HG03135 (cell line): ENCODE data around the gene CMTM2.
"Not testable (repeated sequence)": the region's sequence is repeated elsewhere in the genome, so short reads cannot be mapped to it uniquely, and the experiment has no call there.

Experiments
- ATAC-seq: cut with Tn5 transposase; IDR thresholded peaks from one replicate; pipeline ENCODE4 v1.9.1; 2021; ENCODE audit warnings: mild to moderate bottlenecking, moderate library complexity; ENCODE audit not compliant: unreplicated experiment

CMTM2 gene

GRCh38 chr16:66552286-66553177, 26.7 kb upstream of the CMTM2 start, which contains the start of gene CKLF:
Gene CKLF (plus strand): TSS chr16:66552576. CDS start chr16:66552716, 140 bp downstream.
- ATAC-seq = peak; percentile 57

GRCh38 chr16:66553223-66553622, 26.0 kb upstream of the CMTM2 start:
- no peak for ATAC-seq

GRCh38 chr16:66554021-66554420, 25.2 kb upstream of the CMTM2 start:
- no peak for ATAC-seq

GRCh38 chr16:66554495-66554894, 24.8 kb upstream of the CMTM2 start:
- ATAC-seq = no peak

GRCh38 chr16:66560107-66560506, 19.2 kb upstream of the CMTM2 start:
- ATAC-seq = no peak

DNA sequence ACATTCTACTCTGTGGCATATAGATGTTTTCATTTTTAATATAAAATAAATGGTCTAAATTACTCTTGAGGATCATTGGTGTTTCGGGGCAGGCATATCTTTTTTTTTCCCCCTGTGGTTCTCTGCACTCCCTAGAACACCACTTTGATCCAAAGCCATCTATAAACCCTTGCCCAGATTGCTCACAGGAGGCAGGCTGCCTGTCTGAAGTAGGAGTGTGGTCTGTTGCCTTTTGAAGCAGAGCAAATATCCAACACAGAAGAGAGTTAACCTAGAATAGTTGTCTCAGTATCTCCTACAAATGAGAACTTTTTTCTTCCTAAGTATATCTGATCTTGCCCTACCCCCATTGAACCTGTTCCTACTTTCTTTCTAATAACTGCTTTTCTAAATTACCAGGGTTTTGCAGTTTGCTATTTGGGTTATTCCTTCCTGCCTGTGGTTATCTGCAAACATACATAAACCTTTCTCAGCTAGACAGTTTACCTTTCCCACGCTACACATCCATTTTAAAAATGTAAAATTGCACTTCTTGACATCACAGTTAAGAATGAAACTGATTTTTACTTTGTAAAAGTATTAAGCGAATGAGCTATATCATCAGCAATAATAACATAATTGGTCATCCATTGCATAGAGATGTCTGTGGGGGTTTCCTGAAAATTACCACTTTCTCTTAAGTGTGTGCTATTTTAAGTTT, 17.7 kb upstream of the CMTM2 start:
- ATAC-seq = no peak

DNA sequence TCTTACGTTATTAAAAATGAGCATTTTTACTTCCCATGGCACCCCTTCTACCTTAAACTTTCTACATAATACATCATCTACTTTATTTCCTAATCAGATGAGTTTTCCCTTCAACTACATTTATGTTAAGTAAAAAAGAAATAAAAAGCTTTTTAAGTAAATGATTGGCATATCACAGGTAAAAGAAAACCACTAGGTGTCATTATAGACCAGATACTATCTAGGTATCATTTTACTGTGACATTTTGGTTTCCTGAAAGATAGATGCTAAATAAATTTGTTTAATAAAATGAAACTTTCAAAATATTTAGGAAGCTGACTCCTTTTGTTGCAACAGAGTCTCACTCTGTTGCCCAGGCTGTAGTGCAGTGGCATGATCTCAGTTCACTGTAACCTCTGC, 16.9 kb upstream of the CMTM2 start:
- no peak for ATAC-seq

DNA sequence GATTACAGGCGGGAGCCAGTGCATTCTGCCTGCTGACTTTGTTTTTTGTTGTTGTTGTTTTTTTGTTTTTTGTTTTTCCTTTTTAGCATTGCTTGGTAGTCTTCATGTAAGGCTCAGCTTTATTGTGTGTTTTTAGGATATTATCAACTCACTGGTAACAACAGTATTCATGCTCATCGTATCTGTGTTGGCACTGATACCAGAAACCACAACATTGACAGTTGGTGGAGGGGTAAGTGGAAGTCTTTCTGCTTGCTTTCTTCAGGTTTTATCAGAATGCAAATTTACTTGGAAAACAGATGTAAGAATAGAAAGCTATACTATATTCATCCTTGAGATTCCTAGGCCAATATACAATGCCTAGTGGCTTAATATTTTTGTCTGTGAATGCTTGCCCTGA, 16.3 kb upstream of the CMTM2 start:
- ATAC-seq = no peak

DNA sequence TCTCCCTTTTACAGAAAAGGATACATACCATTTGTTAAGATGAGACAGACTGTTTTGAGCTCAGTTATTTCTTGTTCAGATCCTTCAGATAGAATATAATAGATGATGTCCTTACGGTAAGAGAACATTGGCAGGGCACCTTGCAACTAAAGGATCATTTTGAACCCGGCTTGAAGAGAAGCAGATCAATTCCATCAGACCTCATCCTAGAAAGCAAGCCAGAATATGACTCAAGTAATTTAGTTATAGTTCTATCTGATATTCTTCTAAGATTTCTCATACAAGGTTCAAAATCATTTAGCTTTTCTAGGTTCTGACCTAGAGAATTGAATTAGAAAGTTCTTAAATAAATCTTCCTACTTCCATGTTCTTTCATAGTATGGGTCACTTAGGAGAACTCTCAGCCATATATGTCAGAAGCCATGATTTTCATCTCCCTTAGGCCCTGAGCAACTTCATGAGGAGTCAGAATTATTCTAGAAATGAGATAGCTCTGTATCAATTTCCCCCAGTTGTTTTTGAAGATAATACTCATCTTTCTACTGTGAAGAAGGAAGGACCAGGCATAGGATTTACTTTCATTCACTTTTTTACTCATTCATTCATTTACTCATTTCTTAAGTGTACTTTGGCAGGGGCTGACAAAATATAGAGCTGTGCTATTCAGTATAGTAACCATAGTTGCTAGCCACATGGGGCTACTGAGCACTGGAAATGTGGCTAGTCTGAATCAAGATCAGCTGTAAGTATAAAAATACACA, 15.5 kb upstream of the CMTM2 start:
- no peak for ATAC-seq

GRCh38 chr16:66566051-66566901, 13.0 kb upstream of the CMTM2 start, which contains the start of gene CMTM1:
Gene CMTM1 (plus strand): TSS chr16:66566439. CDS start chr16:66566514, 75 bp downstream.
- no peak for ATAC-seq

- ATAC-seq = not testable (repeated sequence)
These were observed 12.0 kb upstream of the CMTM2 start for GRCh38 chr16:66567270-66567669.

DNA sequence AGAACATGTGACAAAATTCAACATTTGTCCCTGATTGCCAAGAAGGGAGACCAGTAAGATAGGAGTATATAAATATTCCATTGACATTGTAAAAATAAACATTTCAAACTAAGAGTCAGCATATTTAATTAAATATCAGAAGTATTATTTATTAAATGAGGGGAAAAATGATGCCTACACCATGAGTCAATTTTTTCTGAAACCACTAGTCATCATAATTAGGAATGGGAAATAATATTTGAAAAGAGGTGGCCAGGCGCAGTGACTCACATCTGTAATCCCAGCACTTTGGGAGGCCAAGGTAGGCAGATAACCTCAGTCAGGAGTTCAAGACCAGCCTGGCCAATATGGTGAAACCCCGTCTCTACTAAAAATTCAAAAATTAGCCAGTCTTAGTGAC, 10.9 kb upstream of the CMTM2 start:
- no peak for ATAC-seq

- no peak for ATAC-seq
These were observed 10.1 kb upstream of the CMTM2 start for GRCh38 chr16:66569131-66569530.

- ATAC-seq = no peak
These were observed 9.3 kb upstream of the CMTM2 start for GRCh38 chr16:66569827-66570405.

GRCh38 chr16:66572356-66572755, 6.9 kb upstream of the CMTM2 start:
- ATAC-seq = no peak

- no peak for ATAC-seq
These were observed 5.2 kb upstream of the CMTM2 start for GRCh38 chr16:66574081-66574480.

DNA sequence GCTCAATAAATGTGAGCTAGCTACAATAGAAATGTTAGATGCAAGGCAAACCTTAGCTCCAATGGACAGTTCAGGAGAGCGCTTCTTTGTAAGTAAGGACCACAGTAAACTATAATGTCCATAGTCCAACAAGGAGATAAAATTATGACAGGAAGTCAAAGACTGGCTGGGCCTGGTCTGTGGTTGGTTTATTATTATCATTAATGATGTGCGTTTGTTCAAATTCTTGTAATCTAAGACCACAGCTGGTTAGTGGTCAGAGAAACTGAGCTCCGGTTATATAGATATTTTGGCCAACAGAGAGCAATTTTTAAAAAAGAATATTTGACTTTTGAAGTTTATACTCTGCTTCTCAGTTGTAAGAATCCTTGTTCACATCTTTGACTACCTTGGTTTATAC, 4.7 kb upstream of the CMTM2 start:
- no peak for ATAC-seq

DNA sequence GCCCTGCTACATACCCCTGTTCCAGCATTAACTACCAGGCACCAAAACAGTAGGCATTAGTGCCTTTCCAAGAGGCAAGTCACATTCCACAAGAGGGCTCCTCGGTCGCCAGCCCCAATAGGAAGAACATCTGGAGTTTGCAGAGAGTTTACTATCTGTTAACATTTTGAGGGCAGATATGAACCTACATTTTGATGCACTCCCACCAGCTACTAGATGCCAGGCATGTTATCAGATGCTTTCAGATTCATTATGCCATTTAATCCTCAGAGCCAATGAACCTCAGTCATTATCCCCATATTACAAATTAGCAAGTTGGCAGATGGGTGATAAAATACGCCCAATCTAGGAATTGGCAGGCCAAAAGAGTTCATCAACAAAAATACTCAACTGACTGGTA, 4.2 kb upstream of the CMTM2 start:
- ATAC-seq = no peak

DNA sequence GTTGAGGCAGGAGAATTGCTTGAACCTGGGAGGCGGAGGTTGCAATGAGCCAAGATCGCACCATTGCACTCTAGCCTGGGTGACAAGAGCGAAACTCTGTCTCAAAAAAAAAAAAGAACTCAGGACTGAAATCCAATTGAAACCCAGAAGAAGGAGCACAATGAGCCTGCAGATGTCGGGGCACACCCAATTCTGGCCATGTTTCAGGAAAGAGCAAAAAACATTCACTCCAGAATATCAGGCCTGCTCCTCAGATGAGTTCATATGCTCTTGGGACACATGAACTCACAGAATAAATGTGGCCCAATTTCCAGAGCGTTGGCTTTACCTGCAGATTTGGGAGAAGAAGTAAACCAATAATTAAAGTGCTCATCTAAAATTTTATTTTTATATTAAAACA, 3.0 kb upstream of the CMTM2 start:
- no peak for ATAC-seq

GRCh38 chr16:66580605-66581209, 1.4 kb downstream of the CMTM2 start:
- no peak for ATAC-seq
